ENCODE data around the gene RDH16. TPM values are rescaled to one million over a fixed set of nuclear protein-coding genes. Genes with fewer than 3 reads are reported as not detected.
"Not testable (repeated sequence)": the region's sequence is repeated elsewhere in the genome, so short reads cannot be mapped to it uniquely, and the experiment has no call there.

Gene RDH16
- total and polyA plus RNA-seq, 10 donors: 0.86 to 3.9 (median 2.6) TPM

DNA sequence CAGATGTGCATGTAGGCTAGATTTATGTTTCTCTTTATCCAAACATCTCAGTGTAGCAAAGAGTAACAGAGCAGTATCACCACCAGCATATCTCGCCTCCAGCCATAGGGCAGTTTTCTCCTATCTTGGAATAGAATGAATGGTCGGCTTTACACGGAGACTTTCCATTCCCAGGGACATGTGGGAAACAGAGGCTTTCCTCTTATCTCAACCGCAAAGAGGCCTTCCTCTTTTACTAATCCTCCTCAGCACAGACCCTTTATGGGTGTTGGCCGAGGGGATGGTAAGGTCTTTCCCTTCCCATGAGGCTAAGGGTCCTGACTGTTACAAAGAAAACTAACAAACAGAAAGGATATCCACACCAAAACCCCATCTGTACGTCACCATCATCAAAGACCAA is 11.5 kb upstream of the RDH16 start:
- H3K4me1 ChIP-seq; DNase-seq; intact Hi-C loops (cut with DNase I; ENCODE audit: low total_unique reads); H3K36me3 ChIP-seq; H3K4me3 ChIP-seq; H3K27me3 ChIP-seq (replicated peaks in 1 of 7); H3K27ac ChIP-seq: not testable (repeated sequence)
- H3K9me3 ChIP-seq: peaks cover 0 to 10% (median 6%) of the 10 kb centered on the region in 8 donors
- 64 to 75% (median 65%) methylated on average over 6 of the region's 6 CpGs for WGBS, 5 donors

GRCh38 chr12:56965997-56966642 is 8.7 kb upstream of the RDH16 start:
- WGBS, 5 donors: 92 to 96% (median 94%) methylated on average over 15 of the region's 15 CpGs
- H3K9me3 ChIP-seq: peaks cover 0 to 10% (median 6%) of the 10 kb centered on the region in 8 donors
- DNase-seq; H3K27me3 ChIP-seq (replicated peaks in 1 of 7); H3K4me1 ChIP-seq; H3K36me3 ChIP-seq; H3K4me3 ChIP-seq; intact Hi-C loops (cut with DNase I; ENCODE audit: low total_unique reads); H3K27ac ChIP-seq: not testable (repeated sequence)

GRCh38 chr12:56965124-56965523 is 7.7 kb upstream of the RDH16 start:
- H3K27me3 ChIP-seq (replicated peaks in 1 of 7); DNase-seq; H3K4me1 ChIP-seq; H3K27ac ChIP-seq; intact Hi-C loops (cut with DNase I; ENCODE audit: low total_unique reads); H3K36me3 ChIP-seq; H3K4me3 ChIP-seq: not testable (repeated sequence)
- WGBS, 5 donors: 92 to 100% (median 96%) methylated on average over 1 to 4 of the region's 4 CpGs
- peaks cover 0 to 10% (median 6%) of the 10 kb centered on the region in 8 donors for H3K9me3 ChIP-seq

DNA sequence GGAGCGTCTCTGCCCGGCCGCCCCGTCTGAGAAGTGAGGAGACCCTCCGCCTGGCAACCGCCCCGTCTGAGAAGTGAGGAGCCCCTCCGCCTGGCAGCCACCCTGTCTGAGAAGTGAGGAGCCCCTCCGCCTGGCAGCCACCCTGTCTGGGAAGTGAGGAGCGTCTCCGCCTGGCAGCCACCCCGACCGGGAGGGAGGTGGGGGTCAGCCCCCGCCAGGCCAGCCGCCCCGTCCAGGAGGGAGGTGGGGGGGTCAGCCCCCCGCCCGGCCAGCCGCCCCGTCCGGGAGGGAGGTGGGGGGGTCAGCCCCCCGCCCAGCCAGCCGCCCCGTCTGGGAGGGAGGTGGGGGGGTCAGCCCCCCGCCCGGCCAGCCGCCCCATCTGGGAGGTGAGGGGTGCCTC is 6.1 kb upstream of the RDH16 start:
- H3K27ac ChIP-seq; H3K27me3 ChIP-seq (replicated peaks in 1 of 7); DNase-seq; H3K4me1 ChIP-seq; H3K36me3 ChIP-seq; intact Hi-C loops (cut with DNase I; ENCODE audit: low total_unique reads); H3K4me3 ChIP-seq: not testable (repeated sequence)
- H3K9me3 ChIP-seq: peaks cover 0 to 18% (median 9%) of the 10 kb centered on the region in 8 donors
- 90 to 100% (median 93%) methylated on average over 1 to 15 of the region's 27 CpGs for WGBS, 5 donors

DNA sequence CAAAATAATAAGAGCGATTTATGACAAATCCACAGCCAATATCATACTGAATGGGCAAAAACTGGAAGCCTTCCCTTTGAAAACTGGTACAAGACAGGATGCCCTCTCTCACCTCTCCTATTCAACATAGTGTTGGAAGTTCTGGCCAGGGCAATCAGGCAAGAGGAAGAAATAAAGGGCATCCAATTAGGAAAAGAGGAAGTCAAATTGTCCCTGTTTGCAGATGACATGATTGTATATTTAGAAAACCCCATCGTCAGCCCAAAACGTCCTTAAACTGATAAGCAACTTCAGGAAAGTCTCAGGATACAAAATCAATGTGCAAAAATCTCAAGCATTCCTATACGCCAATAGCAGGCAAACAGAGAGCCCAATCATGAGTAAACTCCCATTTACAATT is 4.8 kb upstream of the RDH16 start:
- H3K4me3 ChIP-seq; H3K4me1 ChIP-seq; DNase-seq; intact Hi-C loops (cut with DNase I; ENCODE audit: low total_unique reads); H3K27me3 ChIP-seq (replicated peaks in 1 of 7); H3K36me3 ChIP-seq: not testable (repeated sequence)
- WGBS, 5 donors: 48 to 53% (median 52%) methylated on average over 4 of the region's 4 CpGs
- H3K9me3 ChIP-seq: peaks cover 0 to 28% (median 18%) of the 10 kb centered on the region in 8 donors
- H3K27ac ChIP-seq: peak overlapping the region in 2 of 8 donors; percentile 32 to 33

GRCh38 chr12:56958422-56958821 is 1.0 kb upstream of the RDH16 start:
- H3K27ac ChIP-seq: no peak overlapping the region
- DNase-seq: no peak
- intact Hi-C loops (cut with DNase I; ENCODE audit: low total_unique reads): no loop called here
- no peak for TF ChIP-seq CTCF (IDR thresholded peaks at IDR 0.05 in 8 of 11, conservative IDR thresholded peaks at IDR 0.05 in 3 of 11)
- no peak for TF ChIP-seq POLR2A (IDR thresholded peaks at IDR 0.05)
- no peak for TF ChIP-seq POLR2AphosphoS5 (IDR thresholded peaks at IDR 0.05)
- H3K9me3 ChIP-seq: peaks cover 0 to 21% (median 10%) of the 10 kb centered on the region in 8 donors
- H3K36me3 ChIP-seq: peaks cover 0 to 9% (median 0%) of the 10 kb centered on the region in 6 donors
- peaks cover 0 to 8% (median 2%) of the 10 kb centered on the region in 6 donors for H3K4me1 ChIP-seq
- H3K4me3 ChIP-seq: no peak overlapping the region
- no peaks in the 10 kb centered on the region for H3K27me3 ChIP-seq (replicated peaks in 1 of 7)
- 68 to 84% (median 75%) methylated on average over 2 of the region's 2 CpGs for WGBS, 5 donors
